HEK293 (cell line): ENCODE data around the gene TPBGL.

ENCODE experiments used
- CTCF ChIA-PET: fragments of 350-600 bp; formaldehyde crosslinking; extraction: SDS; loops from one replicate; lab custom pipeline; 2021; ENCODE audit warnings: antibody characterized with exemption; lab: Yijun Ruan, JAX
- POLR2A ChIA-PET: fragments of 300-600 bp; formaldehyde crosslinking; extraction: SDS; loops from one replicate; lab custom pipeline; 2020; ENCODE audit warnings: antibody characterized with exemption, inconsistent platforms; lab: Yijun Ruan, JAX
- H3K27ac ChIP-seq: fragments of 200-500 bp; sonication (Bioruptor generic); 2 replicates; pipeline ENCODE4 v1.5.1; 2014; ENCODE audit warnings: low read depth, low read length, control low read depth, inconsistent platforms; ENCODE audit errors: extremely low read depth
- H3K36me3 ChIP-seq, 2 experiments: fragments of 200-500 bp in 1 of 2; sonication (Bioruptor generic) in 1 of 2; 1 replicate in 1 of 2; 2 replicates in 1 of 2; pipeline ENCODE4 v1.5.1; 2014 to 2017; ENCODE audit warnings: inconsistent platforms in 2 of 2, low read length in 2 of 2; ENCODE audit not compliant: control insufficient read depth in 2 of 2, insufficient read depth in 1 of 2
- H3K4me1 ChIP-seq: fragments of 200-500 bp; sonication (Bioruptor generic); 2 replicates; pipeline ENCODE4 v1.5.1; 2014; ENCODE audit warnings: mild to moderate bottlenecking, low read length, inconsistent platforms; ENCODE audit not compliant: control insufficient read depth, insufficient read depth
- H3K4me3 ChIP-seq: 2 replicates; pipeline ENCODE4 v1.5.1; 2011; ENCODE audit warnings: low read depth, mild to moderate bottlenecking, control low read depth, low read length, moderate library complexity
- H3K9me3 ChIP-seq: fragments of 200-500 bp; sonication (Bioruptor generic); 2 replicates; pipeline ENCODE4 v1.5.1; 2014; ENCODE audit warnings: low read depth, low read length, inconsistent platforms; ENCODE audit not compliant: control insufficient read depth, insufficient read depth
- EGR2 ChIP-seq: fragments of 450-650 bp; formaldehyde crosslinking; IDR thresholded peaks from 2 replicates; pipeline ENCODE4 v1.5.1; 2016; ENCODE audit warnings: low read depth, missing biosample characterization, missing genetic modification characterization
- GLIS2 ChIP-seq: fragments of 450-650 bp; formaldehyde crosslinking; IDR thresholded peaks from 2 replicates; pipeline ENCODE4 v1.5.1; 2016; ENCODE audit warnings: missing biosample characterization, missing genetic modification characterization
- HOXA7 ChIP-seq: sonication (generic); formaldehyde crosslinking; IDR thresholded peaks from 2 replicates; pipeline ENCODE4 v1.8.1; 2022; ENCODE audit warnings: missing genetic modification reagents, borderline replicate concordance
- KLF9 ChIP-seq: fragments of 450-650 bp; formaldehyde crosslinking; IDR thresholded peaks from 2 replicates; pipeline ENCODE4 v1.5.1; 2016; ENCODE audit warnings: missing biosample characterization, missing genetic modification characterization, low read depth
- PRDM10 ChIP-seq: fragments of 450-650 bp; formaldehyde crosslinking; IDR thresholded peaks from 2 replicates; pipeline ENCODE4 v1.5.1; 2016; ENCODE audit warnings: missing biosample characterization, missing genetic modification characterization
- SP2 ChIP-seq: fragments of 450-650 bp; formaldehyde crosslinking; IDR thresholded peaks from 2 replicates; pipeline ENCODE4 v1.5.1; 2016; ENCODE audit warnings: missing biosample characterization, missing genetic modification characterization
- SP3 ChIP-seq: fragments of 450-650 bp; formaldehyde crosslinking; IDR thresholded peaks from 2 replicates; pipeline ENCODE4 v1.5.1; 2016; ENCODE audit warnings: missing biosample characterization, missing genetic modification characterization
- SP7 ChIP-seq: fragments of 450-650 bp; formaldehyde crosslinking; IDR thresholded peaks from 2 replicates; pipeline ENCODE4 v1.5.1; 2016; ENCODE audit warnings: missing biosample characterization, missing genetic modification characterization
- ZBTB8A ChIP-seq: fragments of 450-650 bp; formaldehyde crosslinking; IDR thresholded peaks from 2 replicates; pipeline ENCODE4 v1.5.1; 2016; ENCODE audit warnings: missing biosample characterization, missing genetic modification characterization
- ZFHX2 ChIP-seq: fragments of 450-650 bp; formaldehyde crosslinking; conservative IDR thresholded peaks from 2 replicates; pipeline ENCODE4 v1.5.1; 2016; ENCODE audit warnings: missing biosample characterization, missing genetic modification characterization
- ZIC2 ChIP-seq: fragments of 450-650 bp; formaldehyde crosslinking; IDR thresholded peaks from 2 replicates; pipeline ENCODE4 v1.5.1; 2016; ENCODE audit warnings: missing biosample characterization, missing genetic modification characterization
- ZNF112 ChIP-seq: fragments of 450-650 bp; formaldehyde crosslinking; IDR thresholded peaks from 2 replicates; pipeline ENCODE4 v1.5.0; 2017; ENCODE audit warnings: missing biosample characterization, missing genetic modification characterization
- ZNF114 ChIP-seq: fragments of 450-650 bp; formaldehyde crosslinking; IDR thresholded peaks from 2 replicates; pipeline ENCODE4 v1.5.0; 2017; ENCODE audit warnings: missing biosample characterization, missing genetic modification characterization
- ZNF121 ChIP-seq: fragments of 450-650 bp; formaldehyde crosslinking; IDR thresholded peaks from 2 replicates; pipeline ENCODE4 v1.5.1; 2016; ENCODE audit warnings: missing biosample characterization, missing genetic modification characterization
- ZNF140 ChIP-seq: fragments of 450-650 bp; formaldehyde crosslinking; IDR thresholded peaks from 2 replicates; pipeline ENCODE4 v1.5.1; 2016; ENCODE audit warnings: missing biosample characterization, missing genetic modification characterization
- ZNF174 ChIP-seq: fragments of 450-650 bp; formaldehyde crosslinking; IDR thresholded peaks from 2 replicates; pipeline ENCODE4 v1.5.0; 2017; ENCODE audit warnings: missing biosample characterization, mild to moderate bottlenecking, missing genetic modification characterization
- ZNF335 ChIP-seq: fragments of 450-650 bp; formaldehyde crosslinking; conservative IDR thresholded peaks from 2 replicates; pipeline ENCODE4 v1.5.1; 2016; ENCODE audit warnings: missing biosample characterization, missing genetic modification characterization
- ZNF391 ChIP-seq: fragments of 450-650 bp; formaldehyde crosslinking; IDR thresholded peaks from 2 replicates; pipeline ENCODE4 v1.5.1; 2016; ENCODE audit warnings: low read depth, missing biosample characterization, missing genetic modification characterization, borderline replicate concordance
- ZNF398 ChIP-seq: fragments of 450-650 bp; formaldehyde crosslinking; IDR thresholded peaks from 2 replicates; pipeline ENCODE4 v1.5.1; 2017; ENCODE audit warnings: missing biosample characterization, missing genetic modification characterization
- ZNF426 ChIP-seq: fragments of 450-650 bp; formaldehyde crosslinking; IDR thresholded peaks from 2 replicates; pipeline ENCODE4 v1.5.1; 2017; ENCODE audit warnings: missing biosample characterization, missing genetic modification characterization, mild to moderate bottlenecking, inconsistent platforms, moderate library complexity
- ZNF629 ChIP-seq: fragments of 450-650 bp; formaldehyde crosslinking; IDR thresholded peaks from 2 replicates; pipeline ENCODE4 v1.5.1; 2017; ENCODE audit warnings: missing biosample characterization, missing genetic modification characterization
- ZNF664 ChIP-seq: fragments of 450-650 bp; formaldehyde crosslinking; IDR thresholded peaks from 2 replicates; pipeline ENCODE4 v1.5.1; 2016; ENCODE audit warnings: missing biosample characterization, missing genetic modification characterization
- ZNF670 ChIP-seq: fragments of 450-650 bp; formaldehyde crosslinking; IDR thresholded peaks from 2 replicates; pipeline ENCODE4 v1.5.1; 2016; ENCODE audit warnings: missing biosample characterization, missing genetic modification characterization, low read depth
- ZNF768 ChIP-seq: fragments of 450-650 bp; formaldehyde crosslinking; IDR thresholded peaks from 2 replicates; pipeline ENCODE4 v1.5.1; 2018; ENCODE audit warnings: missing biosample characterization, mild to moderate bottlenecking, missing genetic modification characterization
- ZXDB ChIP-seq: fragments of 450-650 bp; formaldehyde crosslinking; IDR thresholded peaks from 2 replicates; pipeline ENCODE4 v1.5.1; 2016; ENCODE audit warnings: missing biosample characterization, missing genetic modification characterization
- TF ChIP-seq, protein P1 (sequence below): fragments of 450-650 bp; formaldehyde crosslinking; IDR thresholded peaks from 2 replicates; pipeline ENCODE4 v1.5.1; 2016; ENCODE audit warnings: missing biosample characterization, missing genetic modification characterization
- TF ChIP-seq, protein P2 (sequence below): fragments of 450-650 bp; formaldehyde crosslinking; optimal IDR thresholded peaks from 2 replicates; pipeline ENCODE3; 2016; ENCODE audit warnings: missing biosample characterization, mild to moderate bottlenecking, missing genetic modification characterization

TPBGL gene, protein sequence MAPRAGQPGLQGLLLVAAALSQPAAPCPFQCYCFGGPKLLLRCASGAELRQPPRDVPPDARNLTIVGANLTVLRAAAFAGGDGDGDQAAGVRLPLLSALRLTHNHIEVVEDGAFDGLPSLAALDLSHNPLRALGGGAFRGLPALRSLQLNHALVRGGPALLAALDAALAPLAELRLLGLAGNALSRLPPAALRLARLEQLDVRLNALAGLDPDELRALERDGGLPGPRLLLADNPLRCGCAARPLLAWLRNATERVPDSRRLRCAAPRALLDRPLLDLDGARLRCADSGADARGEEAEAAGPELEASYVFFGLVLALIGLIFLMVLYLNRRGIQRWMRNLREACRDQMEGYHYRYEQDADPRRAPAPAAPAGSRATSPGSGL

GRCh38 chr11:75240311-75241035 lies at the start of gene TPBGL:
TSS of gene TPBGL (plus strand) at chr11:75240774. CDS start at chr11:75241050, 276 bp downstream.
- POLR2A ChIA-PET: no interaction called here
- CTCF ChIA-PET: interaction anchor here (0.8 to 5.4 kb wide), 18 partner anchors 8 to 311 kb away, joined by 3 to 59 read pairs (median 10); no protein-coding TSS in a partner anchor
- Histone ChIP-seq H3K27ac (no peak within 1 kb of the TSS; the same call in 1 of the 2 replicates), H3K9me3 (no peaks in the 10 kb centered on the region), H3K4me3 (peak within 1 kb of the TSS; percentile 34), H3K36me3 (no peaks in the 10 kb centered on the region), H3K4me1 (no peaks in the 10 kb centered on the region)
- TF ChIP-seq ZNF174 (no peak), ZIC2 (tag by site-specific recombination) (peak; percentile 49; the same call in 1 of the 2 replicates), ZNF335 (tag by site-specific recombination) (peak; percentile 47), HOXA7 (no peak), SP7 (tag by site-specific recombination) (peak; percentile 44; the same call in 1 of the 2 replicates), ZNF140 (tag by site-specific recombination) (no peak), KLF9 (peak; percentile 63), EGR2 (peak; percentile 92), ZNF426 (tag by site-specific recombination) (no peak), GLIS2 (tag by site-specific recombination) (peak; percentile 86), ZXDB (tag by site-specific recombination) (no peak), ZNF391 (tag by site-specific recombination) (no peak), PRDM10 (tag by site-specific recombination) (peak; percentile 52), ZNF670 (tag by site-specific recombination) (no peak), ZFHX2 (tag by site-specific recombination) (peak; percentile 96), SP3 (peak; percentile 79), ZNF629 (tag by site-specific recombination) (no peak), ZNF112 (tag by site-specific recombination) (no peak), ZBTB8A (tag by site-specific recombination) (0 out of 2 replicates have a peak, but pooled peaks have one; percentile 18), ZNF114 (tag by site-specific recombination) (no peak), ZNF664 (tag by site-specific recombination) (no peak), SP2 (tag by site-specific recombination) (peak; percentile 56), ZNF398 (tag by site-specific recombination) (peak; percentile 82), ZNF121 (tag by site-specific recombination) (no peak), ZNF768 (tag by site-specific recombination) (no peak)
- TF ChIP-seq, protein P1, sequence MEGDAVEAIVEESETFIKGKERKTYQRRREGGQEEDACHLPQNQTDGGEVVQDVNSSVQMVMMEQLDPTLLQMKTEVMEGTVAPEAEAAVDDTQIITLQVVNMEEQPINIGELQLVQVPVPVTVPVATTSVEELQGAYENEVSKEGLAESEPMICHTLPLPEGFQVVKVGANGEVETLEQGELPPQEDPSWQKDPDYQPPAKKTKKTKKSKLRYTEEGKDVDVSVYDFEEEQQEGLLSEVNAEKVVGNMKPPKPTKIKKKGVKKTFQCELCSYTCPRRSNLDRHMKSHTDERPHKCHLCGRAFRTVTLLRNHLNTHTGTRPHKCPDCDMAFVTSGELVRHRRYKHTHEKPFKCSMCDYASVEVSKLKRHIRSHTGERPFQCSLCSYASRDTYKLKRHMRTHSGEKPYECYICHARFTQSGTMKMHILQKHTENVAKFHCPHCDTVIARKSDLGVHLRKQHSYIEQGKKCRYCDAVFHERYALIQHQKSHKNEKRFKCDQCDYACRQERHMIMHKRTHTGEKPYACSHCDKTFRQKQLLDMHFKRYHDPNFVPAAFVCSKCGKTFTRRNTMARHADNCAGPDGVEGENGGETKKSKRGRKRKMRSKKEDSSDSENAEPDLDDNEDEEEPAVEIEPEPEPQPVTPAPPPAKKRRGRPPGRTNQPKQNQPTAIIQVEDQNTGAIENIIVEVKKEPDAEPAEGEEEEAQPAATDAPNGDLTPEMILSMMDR: no peak
- TF ChIP-seq, protein P2, sequence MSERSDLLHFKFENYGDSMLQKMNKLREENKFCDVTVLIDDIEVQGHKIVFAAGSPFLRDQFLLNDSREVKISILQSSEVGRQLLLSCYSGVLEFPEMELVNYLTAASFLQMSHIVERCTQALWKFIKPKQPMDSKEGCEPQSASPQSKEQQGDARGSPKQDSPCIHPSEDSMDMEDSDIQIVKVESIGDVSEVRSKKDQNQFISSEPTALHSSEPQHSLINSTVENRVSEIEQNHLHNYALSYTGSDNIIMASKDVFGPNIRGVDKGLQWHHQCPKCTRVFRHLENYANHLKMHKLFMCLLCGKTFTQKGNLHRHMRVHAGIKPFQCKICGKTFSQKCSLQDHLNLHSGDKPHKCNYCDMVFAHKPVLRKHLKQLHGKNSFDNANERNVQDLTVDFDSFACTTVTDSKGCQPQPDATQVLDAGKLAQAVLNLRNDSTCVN (tag by site-specific recombination): peak; percentile 47
